ENCODE data around the gene ARL6IP1.

ARL6IP1 gene

DNA sequence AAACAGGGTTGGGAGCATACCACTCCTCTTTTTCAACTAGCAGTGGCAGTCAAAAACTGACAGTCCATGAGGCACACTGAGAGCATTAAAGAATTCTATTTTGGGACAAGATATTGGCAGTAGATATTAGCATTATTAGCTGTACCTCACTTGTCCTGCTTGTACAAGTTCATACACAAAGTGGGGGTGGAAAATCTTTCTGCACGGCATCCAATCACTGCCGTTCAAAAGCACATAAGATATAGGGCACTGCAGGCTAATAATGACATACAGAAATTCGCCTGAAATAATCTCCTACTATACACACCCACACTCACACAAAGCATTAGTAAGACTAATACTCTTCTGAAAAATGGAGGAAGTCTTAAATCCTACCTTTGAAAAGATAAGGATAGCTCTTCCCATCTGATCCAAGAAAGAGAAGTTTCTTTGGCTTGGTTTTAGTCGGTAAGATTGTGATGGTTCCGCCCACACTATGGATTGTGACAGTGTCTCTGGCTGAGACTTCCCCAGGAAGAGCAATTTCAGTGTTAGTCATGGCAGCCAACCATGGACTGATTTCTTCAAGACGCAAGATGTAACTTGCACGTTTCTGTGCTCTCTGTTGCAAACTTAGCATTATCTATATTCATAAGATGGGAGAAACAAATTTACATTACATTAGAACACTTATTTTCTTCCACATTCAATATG lies 40.6 kb upstream of the ARL6IP1 start:
- DNase-seq: no peak
- Histone ChIP-seq H3K36me3 (replicated peaks; ENCODE audit: insufficient read depth, low read length) (peaks cover 32% of the 10 kb centered on the region; the same call in 1 of the 2 replicates), H3K9me3 (replicated peaks; ENCODE audit: insufficient read depth, low read length) (no peaks in the 10 kb centered on the region), H3K4me1 (ENCODE audit: low read length) (no peaks in the 10 kb centered on the region), H3K27me3 (replicated peaks; ENCODE audit: insufficient read depth, low read length) (no peaks in the 10 kb centered on the region), H3K9me2 (replicated peaks; ENCODE audit: insufficient read depth, low read length) (no peaks in the 10 kb centered on the region), H2AFZ (ENCODE audit: low read length) (no peak overlapping the region), H3K4me2 (ENCODE audit: low read depth, low read length) (no peak overlapping the region), H4K20me1 (ENCODE audit: insufficient read depth, low read length) (no peaks in the 10 kb centered on the region), H3K27ac (ENCODE audit: low read length) (no peak overlapping the region), H3K79me2 (ENCODE audit: low read length) (peaks cover 8% of the 10 kb centered on the region; the same call in 1 of the 2 replicates), H3F3A (ENCODE audit: insufficient read depth, low read length) (no peaks in the 10 kb centered on the region), H3K4me3 (ENCODE audit: low read length) (no peak overlapping the region), H3K9ac (ENCODE audit: low read length) (no peak overlapping the region)
- no peak for TF ChIP-seq EZH2phosphoT487 (IDR thresholded peaks at IDR 0.05; ENCODE audit: low read length)
- TF ChIP-seq CTCF (IDR thresholded peaks at IDR 0.05; ENCODE audit: low read length): no peak
- no peak for TF ChIP-seq EZH2 (optimal IDR thresholded peaks at IDR 0.05; ENCODE audit: low read depth, low read length)

DNA sequence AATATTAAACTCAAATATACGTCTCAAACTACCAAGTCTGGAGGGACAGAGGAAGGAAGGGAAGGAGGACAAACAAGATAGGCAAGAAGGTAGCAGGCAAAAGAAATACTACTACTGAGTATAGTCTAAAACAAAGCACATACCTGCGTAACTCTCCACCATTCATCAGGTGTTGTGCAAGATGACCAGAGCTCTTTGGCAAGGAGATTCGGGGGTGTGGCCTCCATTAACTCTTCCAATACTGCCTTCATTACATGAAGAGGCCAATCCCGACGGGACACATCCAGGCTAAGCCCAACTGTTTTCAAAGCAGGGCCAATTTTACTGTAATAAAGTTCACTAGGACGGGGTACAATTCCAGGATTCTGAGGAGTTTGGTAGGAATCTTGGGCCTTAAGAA lies 38.2 kb upstream of the ARL6IP1 start:
- H3K9ac ChIP-seq (ENCODE audit: low read length): no peak overlapping the region
- TF ChIP-seq EZH2 (optimal IDR thresholded peaks at IDR 0.05; ENCODE audit: low read depth, low read length) (no peak), CTCF (IDR thresholded peaks at IDR 0.05; ENCODE audit: low read length) (no peak), EZH2phosphoT487 (IDR thresholded peaks at IDR 0.05; ENCODE audit: low read length) (no peak)
- H3F3A ChIP-seq (ENCODE audit: insufficient read depth, low read length): no peaks in the 10 kb centered on the region
- no peak overlapping the region for H3K27ac ChIP-seq (ENCODE audit: low read length)
- H3K9me2 ChIP-seq (replicated peaks; ENCODE audit: insufficient read depth, low read length): no peaks in the 10 kb centered on the region
- no peak overlapping the region for H3K4me2 ChIP-seq (ENCODE audit: low read depth, low read length)
- H3K4me3 ChIP-seq (ENCODE audit: low read length): no peak overlapping the region
- no peak for DNase-seq
- H4K20me1 ChIP-seq (ENCODE audit: insufficient read depth, low read length): no peaks in the 10 kb centered on the region
- H2AFZ ChIP-seq (ENCODE audit: low read length): no peak overlapping the region
- no peaks in the 10 kb centered on the region for H3K4me1 ChIP-seq (ENCODE audit: low read length)
- H3K9me3 ChIP-seq (replicated peaks; ENCODE audit: insufficient read depth, low read length): no peaks in the 10 kb centered on the region
- H3K27me3 ChIP-seq (replicated peaks; ENCODE audit: insufficient read depth, low read length): no peaks in the 10 kb centered on the region
- peaks cover 8% of the 10 kb centered on the region; the same call in 1 of the 2 replicates for H3K79me2 ChIP-seq (ENCODE audit: low read length)
- peaks cover 32% of the 10 kb centered on the region for H3K36me3 ChIP-seq (replicated peaks; ENCODE audit: insufficient read depth, low read length)

DNA sequence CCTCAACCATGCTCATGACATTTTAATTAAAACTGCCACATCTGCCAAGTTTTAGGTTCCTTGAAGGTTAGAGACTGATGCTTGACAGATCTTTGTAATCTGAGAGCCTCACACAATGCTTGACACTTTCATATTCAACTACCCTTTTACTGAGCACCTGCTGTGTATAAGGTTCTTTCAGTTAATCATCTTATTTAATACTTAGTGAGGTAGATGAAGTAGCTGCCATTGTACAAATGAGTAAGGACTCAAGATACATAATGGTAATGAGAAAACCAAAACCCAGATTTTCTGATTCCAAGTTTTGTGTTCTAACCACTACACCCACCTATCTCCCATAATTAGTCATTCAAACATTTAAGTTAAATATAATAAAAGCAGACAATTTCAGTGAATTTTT lies 35.4 kb upstream of the ARL6IP1 start:
- Histone ChIP-seq H3K4me3 (ENCODE audit: low read length) (no peak overlapping the region), H3K27ac (ENCODE audit: low read length) (no peak overlapping the region), H3K9me3 (replicated peaks; ENCODE audit: insufficient read depth, low read length) (no peaks in the 10 kb centered on the region), H3K4me1 (ENCODE audit: low read length) (no peaks in the 10 kb centered on the region), H2AFZ (ENCODE audit: low read length) (no peak overlapping the region), H3K9me2 (replicated peaks; ENCODE audit: insufficient read depth, low read length) (no peaks in the 10 kb centered on the region), H3K79me2 (ENCODE audit: low read length) (no peaks in the 10 kb centered on the region), H3K27me3 (replicated peaks; ENCODE audit: insufficient read depth, low read length) (no peaks in the 10 kb centered on the region), H3K4me2 (ENCODE audit: low read depth, low read length) (no peak overlapping the region), H4K20me1 (ENCODE audit: insufficient read depth, low read length) (no peaks in the 10 kb centered on the region), H3K9ac (ENCODE audit: low read length) (no peak overlapping the region), H3K36me3 (replicated peaks; ENCODE audit: insufficient read depth, low read length) (peaks cover 28% of the 10 kb centered on the region), H3F3A (ENCODE audit: insufficient read depth, low read length) (0 out of 2 replicates have a peak, but pooled peaks cover 3% of the 10 kb centered on the region)
- TF ChIP-seq EZH2 (optimal IDR thresholded peaks at IDR 0.05; ENCODE audit: low read depth, low read length) (no peak), CTCF (IDR thresholded peaks at IDR 0.05; ENCODE audit: low read length) (no peak), EZH2phosphoT487 (IDR thresholded peaks at IDR 0.05; ENCODE audit: low read length) (no peak)
- no peak for DNase-seq
